ENCODE data around the gene DOCK4.

DOCK4 gene

DNA sequence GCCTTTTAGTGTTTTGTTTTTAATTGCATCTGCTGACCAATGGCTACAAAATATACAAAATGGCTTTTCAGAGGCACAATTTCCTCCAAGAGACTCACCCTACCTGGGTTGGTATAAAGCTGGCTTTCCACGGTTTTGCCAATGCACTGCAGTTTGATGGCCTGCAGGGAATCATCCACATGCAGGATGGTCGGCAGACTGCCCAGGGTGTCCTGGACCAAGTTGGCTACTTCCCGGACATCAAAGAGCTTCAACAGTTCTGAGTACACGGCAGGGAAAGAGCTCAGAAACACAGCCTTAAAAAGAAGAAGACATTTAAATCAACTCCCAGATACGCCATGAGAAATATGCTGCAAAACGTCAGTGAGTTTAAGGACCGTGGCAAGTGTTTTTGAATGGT is 342.9 kb downstream of the DOCK4 start:
- Histone ChIP-seq H2BK5ac (ENCODE audit: low read depth, low read length, poor library complexity) (no peak overlapping the region), H3K9ac (ENCODE audit: low read length) (no peak overlapping the region), H4K91ac (ENCODE audit: low read depth, low read length) (no peak overlapping the region), H3K79me1 (ENCODE audit: low read length) (no peaks in the 10 kb centered on the region), H3K36me3 (ENCODE audit: control insufficient read depth in 1 of 2, insufficient read depth in 2 of 2, low read length in 2 of 2) (peaks cover 3 to 5% of the 10 kb centered on the region in 2 experiments), H3K27ac (ENCODE audit: low read depth, low read length) (no peak overlapping the region), H3K4me3 (ENCODE audit: low read depth, low read length) (no peak overlapping the region), H3K18ac (ENCODE audit: low read length) (no peak overlapping the region), H3K14ac (ENCODE audit: low read length) (no peak overlapping the region), H3K79me2 (ENCODE audit: control insufficient read depth, insufficient read depth, low read length, poor library complexity) (no peaks in the 10 kb centered on the region), H3K4me2 (ENCODE audit: low read length) (no peak overlapping the region), H3K4ac (ENCODE audit: low read depth, low read length) (no peak overlapping the region), H4K12ac (ENCODE audit: low read depth, low read length) (no peak overlapping the region), H2BK120ac (ENCODE audit: insufficient read depth, low read length, poor library complexity) (no peak overlapping the region), H3K4me1 (ENCODE audit: control insufficient read depth in 1 of 2, insufficient read depth in 2 of 2, low read length in 2 of 2) (peaks cover 0 to 2% of the 10 kb centered on the region in 2 experiments), H4K8ac (ENCODE audit: low read depth, low read length) (no peak overlapping the region), H3K23ac (ENCODE audit: low read length) (no peak overlapping the region), H3K27me3 (ENCODE audit: insufficient read depth, low read length) (no peaks in the 10 kb centered on the region), H3K9me3 (ENCODE audit: insufficient read depth, low read depth, low read length) (no peaks in the 10 kb centered on the region), H2AK5ac (ENCODE audit: low read length) (no peak overlapping the region), H2BK12ac (ENCODE audit: low read length) (no peak overlapping the region), H2AFZ (ENCODE audit: insufficient read depth, low read length, poor library complexity) (no peak overlapping the region)
- WGBS (ENCODE audit: extremely low coverage, insufficient coverage, insufficient read length), result no CpG with 5 or more reads among the region's 7 CpGs
- no peak for DNase-seq

DNA sequence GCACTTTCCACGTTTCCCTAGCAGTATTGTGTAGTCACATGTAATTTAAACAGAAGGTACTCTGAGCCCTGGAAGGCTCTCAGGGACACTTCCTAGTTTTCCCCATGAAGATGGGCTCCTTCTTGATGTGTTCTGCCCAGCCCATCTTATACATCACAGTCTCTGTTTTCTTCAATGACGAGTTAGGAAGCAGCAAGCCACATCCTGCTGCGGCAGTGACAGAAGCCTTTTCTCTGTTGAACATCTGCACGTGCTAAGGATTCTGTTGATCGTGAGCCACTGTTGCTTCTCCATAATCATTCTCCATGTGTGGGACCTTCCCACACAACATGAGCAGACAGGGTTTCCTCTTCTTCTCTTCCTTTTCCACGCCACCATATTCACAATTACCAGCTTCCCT is 346.0 kb downstream of the DOCK4 start:
- Histone ChIP-seq H3K79me2 (ENCODE audit: control insufficient read depth, insufficient read depth, low read length, poor library complexity) (no peaks in the 10 kb centered on the region), H2AFZ (ENCODE audit: insufficient read depth, low read length, poor library complexity) (no peak overlapping the region), H3K18ac (ENCODE audit: low read length) (no peak overlapping the region), H3K4me3 (ENCODE audit: low read depth, low read length) (no peak overlapping the region), H3K9me3 (ENCODE audit: insufficient read depth, low read depth, low read length) (no peaks in the 10 kb centered on the region), H3K4me2 (ENCODE audit: low read length) (no peak overlapping the region), H3K4me1 (ENCODE audit: control insufficient read depth in 1 of 2, insufficient read depth in 2 of 2, low read length in 2 of 2) (no peaks in the 10 kb centered on the region), H3K23ac (ENCODE audit: low read length) (no peak overlapping the region), H3K36me3 (ENCODE audit: control insufficient read depth in 1 of 2, insufficient read depth in 2 of 2, low read length in 2 of 2) (peaks cover 2 to 3% of the 10 kb centered on the region in 2 experiments), H3K27me3 (ENCODE audit: insufficient read depth, low read length) (no peaks in the 10 kb centered on the region), H3K9ac (ENCODE audit: low read length) (no peak overlapping the region), H4K12ac (ENCODE audit: low read depth, low read length) (no peak overlapping the region), H2BK12ac (ENCODE audit: low read length) (no peak overlapping the region), H2AK5ac (ENCODE audit: low read length) (no peak overlapping the region), H2BK120ac (ENCODE audit: insufficient read depth, low read length, poor library complexity) (no peak overlapping the region), H4K8ac (ENCODE audit: low read depth, low read length) (no peak overlapping the region), H3K27ac (ENCODE audit: low read depth, low read length) (no peak overlapping the region), H4K91ac (ENCODE audit: low read depth, low read length) (no peak overlapping the region), H3K14ac (ENCODE audit: low read length) (no peak overlapping the region), H3K4ac (ENCODE audit: low read depth, low read length) (no peak overlapping the region), H2BK5ac (ENCODE audit: low read depth, low read length, poor library complexity) (no peak overlapping the region), H3K79me1 (ENCODE audit: low read length) (no peaks in the 10 kb centered on the region)
- no peak for DNase-seq
- WGBS (ENCODE audit: extremely low coverage, insufficient coverage, insufficient read length), result no CpG with 5 or more reads among the region's 6 CpGs

DNA sequence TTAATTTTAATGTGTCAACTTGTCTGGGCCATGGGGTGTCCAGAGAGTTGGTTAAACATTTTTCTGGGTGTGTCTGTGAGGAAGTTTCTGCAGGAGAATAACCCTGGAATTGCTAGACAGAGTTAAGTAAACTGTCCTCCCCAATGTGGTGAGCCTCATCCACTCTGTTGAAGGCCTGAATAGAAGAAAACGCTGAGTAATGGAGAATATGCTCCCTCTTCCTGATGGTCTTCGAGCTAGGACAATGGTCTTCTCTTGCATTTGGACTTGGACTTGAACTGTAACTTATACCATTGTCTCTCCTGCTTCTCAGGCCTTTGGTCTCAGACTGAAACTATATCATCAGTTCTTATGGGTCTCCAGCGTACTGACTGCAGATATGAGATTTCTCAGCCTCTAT is 347.9 kb downstream of the DOCK4 start:
- no peak overlapping the region for H3K14ac ChIP-seq (ENCODE audit: low read length)
- no CpG with 5 or more reads among the region's 3 CpGs for WGBS (ENCODE audit: extremely low coverage, insufficient coverage, insufficient read length)
- H2AK5ac ChIP-seq (ENCODE audit: low read length), result no peak overlapping the region
- H2BK5ac ChIP-seq (ENCODE audit: low read depth, low read length, poor library complexity), result no peak overlapping the region
- no peak overlapping the region for H4K12ac ChIP-seq (ENCODE audit: low read depth, low read length)
- no peak overlapping the region for H2BK120ac ChIP-seq (ENCODE audit: insufficient read depth, low read length, poor library complexity)
- H3K27me3 ChIP-seq (ENCODE audit: insufficient read depth, low read length), result no peaks in the 10 kb centered on the region
- H3K9me3 ChIP-seq (ENCODE audit: insufficient read depth, low read depth, low read length), result no peaks in the 10 kb centered on the region
- no peak overlapping the region for H3K27ac ChIP-seq (ENCODE audit: low read depth, low read length)
- no peak for DNase-seq
- H3K4me1 ChIP-seq (ENCODE audit: control insufficient read depth in 1 of 2, insufficient read depth in 2 of 2, low read length in 2 of 2), result no peaks in the 10 kb centered on the region
- H2BK12ac ChIP-seq (ENCODE audit: low read length), result no peak overlapping the region
- H3K4me2 ChIP-seq (ENCODE audit: low read length), result no peak overlapping the region
- H4K8ac ChIP-seq (ENCODE audit: low read depth, low read length), result no peak overlapping the region
- H3K4ac ChIP-seq (ENCODE audit: low read depth, low read length), result no peak overlapping the region
- H2AFZ ChIP-seq (ENCODE audit: insufficient read depth, low read length, poor library complexity), result no peak overlapping the region
- no peak overlapping the region for H3K23ac ChIP-seq (ENCODE audit: low read length)
- H3K4me3 ChIP-seq (ENCODE audit: low read depth, low read length), result no peak overlapping the region
- H3K79me1 ChIP-seq (ENCODE audit: low read length), result no peaks in the 10 kb centered on the region
- no peak overlapping the region for H3K9ac ChIP-seq (ENCODE audit: low read length)
- peaks cover 2 to 3% of the 10 kb centered on the region in 2 experiments for H3K36me3 ChIP-seq (ENCODE audit: control insufficient read depth in 1 of 2, insufficient read depth in 2 of 2, low read length in 2 of 2)
- H3K79me2 ChIP-seq (ENCODE audit: control insufficient read depth, insufficient read depth, low read length, poor library complexity), result no peaks in the 10 kb centered on the region
- H3K18ac ChIP-seq (ENCODE audit: low read length), result no peak overlapping the region
- H4K91ac ChIP-seq (ENCODE audit: low read depth, low read length), result no peak overlapping the region

- Histone ChIP-seq H2AFZ (ENCODE audit: insufficient read depth, low read length, poor library complexity) (no peak overlapping the region), H3K27me3 (ENCODE audit: insufficient read depth, low read length) (no peaks in the 10 kb centered on the region), H3K9ac (ENCODE audit: low read length) (no peak overlapping the region), H3K4me3 (ENCODE audit: low read depth, low read length) (no peak overlapping the region), H4K12ac (ENCODE audit: low read depth, low read length) (no peak overlapping the region), H3K18ac (ENCODE audit: low read length) (no peak overlapping the region), H3K4ac (ENCODE audit: low read depth, low read length) (no peak overlapping the region), H3K23ac (ENCODE audit: low read length) (no peak overlapping the region), H3K27ac (ENCODE audit: low read depth, low read length) (no peak overlapping the region), H3K4me1 (ENCODE audit: control insufficient read depth in 1 of 2, insufficient read depth in 2 of 2, low read length in 2 of 2) (no peaks in the 10 kb centered on the region), H2AK5ac (ENCODE audit: low read length) (no peak overlapping the region), H3K4me2 (ENCODE audit: low read length) (no peak overlapping the region), H3K36me3 (ENCODE audit: control insufficient read depth in 1 of 2, insufficient read depth in 2 of 2, low read length in 2 of 2) (peaks cover 2 to 3% of the 10 kb centered on the region in 2 experiments), H3K79me1 (ENCODE audit: low read length) (no peaks in the 10 kb centered on the region), H2BK5ac (ENCODE audit: low read depth, low read length, poor library complexity) (no peak overlapping the region), H3K9me3 (ENCODE audit: insufficient read depth, low read depth, low read length) (no peaks in the 10 kb centered on the region), H2BK12ac (ENCODE audit: low read length) (no peak overlapping the region), H2BK120ac (ENCODE audit: insufficient read depth, low read length, poor library complexity) (no peak overlapping the region), H4K8ac (ENCODE audit: low read depth, low read length) (no peak overlapping the region), H3K14ac (ENCODE audit: low read length) (no peak overlapping the region), H3K79me2 (ENCODE audit: control insufficient read depth, insufficient read depth, low read length, poor library complexity) (no peaks in the 10 kb centered on the region), H4K91ac (ENCODE audit: low read depth, low read length) (no peak overlapping the region)
- DNase-seq, result no peak
- no CpG with 5 or more reads among the region's 5 CpGs for WGBS (ENCODE audit: extremely low coverage, insufficient coverage, insufficient read length)
These were observed 350.4 kb downstream of the DOCK4 start for GRCh38 chr7:111855842-111856227.

Data from trophoblast cell (in vitro differentiated cells and primary cell).